ENCODE results near the gene GNG4. TPM values are rescaled to one million over a fixed set of nuclear protein-coding genes. Genes with fewer than 3 reads are reported as not detected.
"Not testable (repeated sequence)": the region's sequence is repeated elsewhere in the genome, so short reads cannot be mapped to it uniquely, and the experiment has no call there.

The GNG4 gene
- polyA plus RNA-seq, 1 experiment = 0.33 TPM

DNA sequence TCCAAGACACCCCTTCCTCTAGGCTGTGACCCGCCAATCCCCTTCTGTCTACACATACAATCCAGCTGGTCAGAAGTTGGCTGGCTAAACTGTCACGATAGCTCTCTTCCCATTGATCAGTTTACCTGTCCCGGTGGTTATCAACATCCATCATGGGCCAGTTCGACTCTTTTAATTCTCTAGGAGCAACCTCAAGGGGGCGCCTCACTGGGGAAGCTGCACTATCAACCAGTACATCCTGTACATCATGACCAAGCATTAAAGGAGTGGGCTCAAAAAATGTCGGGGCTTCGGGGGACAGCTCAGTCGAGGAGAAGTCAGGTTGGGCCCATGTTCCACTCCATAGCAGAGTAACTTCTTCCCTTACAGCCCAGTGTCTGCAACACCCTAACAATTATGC lies 92.1 kb downstream of the GNG4 start:
- no peak overlapping the region for H3K4me3 ChIP-seq (ENCODE audit: low read depth, low read length)
- POLR2A ChIA-PET = no interaction called here
- CTCF ChIA-PET = interaction anchor here (1.3 kb wide), 1 partner anchor 225 kb away, joined by 3 read pairs; no protein-coding TSS in a partner anchor

DNA sequence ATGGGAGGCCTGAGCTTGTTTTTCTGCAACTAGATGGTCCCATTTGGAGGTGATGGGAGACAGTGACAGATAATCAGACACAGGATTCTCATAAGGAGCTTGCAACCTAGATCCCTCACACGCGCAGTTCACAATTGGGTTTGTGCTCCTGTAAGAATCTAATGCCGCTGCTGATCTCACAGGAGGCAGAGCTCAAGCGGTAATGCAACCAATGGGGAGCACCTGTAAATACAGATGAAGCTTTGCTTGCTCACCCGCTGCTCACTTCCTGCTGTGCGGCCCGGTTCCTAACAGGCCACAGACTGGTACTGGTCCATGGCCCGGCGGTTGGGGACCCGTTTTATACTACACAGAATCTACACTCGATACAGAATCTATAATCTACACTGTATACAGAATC lies 92.8 kb downstream of the GNG4 start:
- ChIA-PET CTCF (interaction anchor here (0.6 to 1.3 kb wide), 3 partner anchors 97 to 226 kb away, joined by 3 to 4 read pairs (median 3); no protein-coding TSS in a partner anchor), POLR2A (interaction anchor here (0.6 kb wide), 1 partner anchor 8 kb away, joined by 3 read pairs; no protein-coding TSS in a partner anchor)
- H3K4me3 ChIP-seq (ENCODE audit: low read depth, low read length) = no peak overlapping the region
- no peak for DNase-seq (ENCODE audit: low read depth, low spot score)
- H3K27ac ChIP-seq (ENCODE audit: low read depth, low read length) = no peak overlapping the region
- H3K9me3 ChIP-seq (ENCODE audit: control insufficient read depth, insufficient read depth, low read length) = no peaks in the 10 kb centered on the region
- TF ChIP-seq, protein P1, sequence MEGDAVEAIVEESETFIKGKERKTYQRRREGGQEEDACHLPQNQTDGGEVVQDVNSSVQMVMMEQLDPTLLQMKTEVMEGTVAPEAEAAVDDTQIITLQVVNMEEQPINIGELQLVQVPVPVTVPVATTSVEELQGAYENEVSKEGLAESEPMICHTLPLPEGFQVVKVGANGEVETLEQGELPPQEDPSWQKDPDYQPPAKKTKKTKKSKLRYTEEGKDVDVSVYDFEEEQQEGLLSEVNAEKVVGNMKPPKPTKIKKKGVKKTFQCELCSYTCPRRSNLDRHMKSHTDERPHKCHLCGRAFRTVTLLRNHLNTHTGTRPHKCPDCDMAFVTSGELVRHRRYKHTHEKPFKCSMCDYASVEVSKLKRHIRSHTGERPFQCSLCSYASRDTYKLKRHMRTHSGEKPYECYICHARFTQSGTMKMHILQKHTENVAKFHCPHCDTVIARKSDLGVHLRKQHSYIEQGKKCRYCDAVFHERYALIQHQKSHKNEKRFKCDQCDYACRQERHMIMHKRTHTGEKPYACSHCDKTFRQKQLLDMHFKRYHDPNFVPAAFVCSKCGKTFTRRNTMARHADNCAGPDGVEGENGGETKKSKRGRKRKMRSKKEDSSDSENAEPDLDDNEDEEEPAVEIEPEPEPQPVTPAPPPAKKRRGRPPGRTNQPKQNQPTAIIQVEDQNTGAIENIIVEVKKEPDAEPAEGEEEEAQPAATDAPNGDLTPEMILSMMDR (IDR thresholded peaks at IDR 0.05; ENCODE audit: low read depth, low read length) = no peak
- H3K27me3 ChIP-seq (ENCODE audit: control insufficient read depth, insufficient read depth, low read length) = no peaks in the 10 kb centered on the region

More for the DNA sequence above, 92.1 kb downstream of the GNG4 start:
- H3K9me3 ChIP-seq (ENCODE audit: control insufficient read depth, insufficient read depth, low read length) = no peaks in the 10 kb centered on the region
- no peak for DNase-seq (ENCODE audit: low read depth, low spot score)
- H3K27ac ChIP-seq (ENCODE audit: low read depth, low read length) = no peak overlapping the region
- TF ChIP-seq, protein P1 (IDR thresholded peaks at IDR 0.05; ENCODE audit: low read depth, low read length) = peak; percentile 4; the same call in 1 of the 2 replicates
- no peaks in the 10 kb centered on the region for H3K27me3 ChIP-seq (ENCODE audit: control insufficient read depth, insufficient read depth, low read length)

DNA sequence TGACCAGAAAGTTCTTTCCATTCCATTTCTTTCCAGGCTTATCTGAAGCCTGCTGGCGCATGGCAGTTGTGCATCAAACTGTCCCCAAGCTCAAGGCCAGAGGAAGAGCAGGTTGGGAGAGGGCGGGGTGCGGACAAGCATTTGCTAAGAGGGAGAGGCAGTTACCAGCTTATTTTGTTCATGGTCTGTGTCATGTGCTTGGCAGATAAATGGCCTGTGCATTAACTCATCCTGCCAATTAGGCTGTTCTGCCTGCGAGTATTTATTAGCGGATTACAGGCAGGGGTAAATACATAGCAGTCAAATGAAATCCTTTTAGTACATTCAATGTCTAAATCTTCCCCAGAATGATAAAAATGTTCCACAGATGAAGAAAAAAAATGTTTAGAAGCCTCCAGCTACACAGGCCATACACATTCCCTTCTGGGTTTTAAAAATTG lies 96.5 kb downstream of the GNG4 start:
- TF ChIP-seq, protein P1 (IDR thresholded peaks at IDR 0.05; ENCODE audit: low read depth, low read length) = no peak
- POLR2A ChIA-PET = no interaction called here
- Histone ChIP-seq H3K27me3 (ENCODE audit: control insufficient read depth, insufficient read depth, low read length) (no peaks in the 10 kb centered on the region), H3K4me3 (ENCODE audit: low read depth, low read length) (no peak overlapping the region), H3K27ac (ENCODE audit: low read depth, low read length) (no peak overlapping the region), H3K9me3 (ENCODE audit: control insufficient read depth, insufficient read depth, low read length) (no peaks in the 10 kb centered on the region)
- CTCF ChIA-PET = interaction anchor here (0.6 kb wide), 1 partner anchor 65 kb away, joined by 5 read pairs; no protein-coding TSS in a partner anchor
- DNase-seq (ENCODE audit: low read depth, low spot score) = no peak

DNA sequence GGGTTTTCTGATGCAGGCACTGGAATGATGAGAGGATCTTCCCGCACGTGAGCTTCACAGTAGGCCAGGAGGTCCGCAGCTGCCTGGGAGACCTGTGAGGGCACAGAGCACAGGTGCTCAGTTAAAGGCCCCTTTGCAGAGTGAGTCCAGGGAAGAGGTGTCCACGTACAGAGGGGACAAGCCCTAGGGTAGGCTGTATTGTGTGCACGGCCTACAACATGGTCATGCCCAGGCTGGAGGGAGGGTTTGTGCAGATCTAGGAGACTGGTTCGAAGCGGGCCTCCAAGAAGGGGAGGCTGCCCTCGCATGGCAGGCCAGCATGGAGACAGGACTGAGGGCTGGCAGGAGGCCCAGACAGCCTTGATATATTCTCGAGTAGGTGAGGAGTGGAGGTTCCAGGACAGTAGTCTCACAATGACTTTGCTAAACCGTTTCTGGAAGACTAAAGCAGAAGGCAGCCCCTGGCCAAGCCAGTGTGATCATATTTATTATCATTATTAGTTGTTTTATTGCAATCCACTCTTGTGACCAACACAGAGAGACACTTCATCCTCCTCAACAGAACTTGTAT lies 97.4 kb downstream of the GNG4 start:
- H3K4me3 ChIP-seq (ENCODE audit: low read depth, low read length) = no peak overlapping the region
- H3K9me3 ChIP-seq (ENCODE audit: control insufficient read depth, insufficient read depth, low read length) = no peaks in the 10 kb centered on the region
- H3K27ac ChIP-seq (ENCODE audit: low read depth, low read length) = no peak overlapping the region
- POLR2A ChIA-PET = no interaction called here
- CTCF ChIA-PET = no interaction called here
- no peak for DNase-seq (ENCODE audit: low read depth, low spot score)
- TF ChIP-seq, protein P1 (IDR thresholded peaks at IDR 0.05; ENCODE audit: low read depth, low read length) = no peak
- H3K27me3 ChIP-seq (ENCODE audit: control insufficient read depth, insufficient read depth, low read length) = no peaks in the 10 kb centered on the region

DNA sequence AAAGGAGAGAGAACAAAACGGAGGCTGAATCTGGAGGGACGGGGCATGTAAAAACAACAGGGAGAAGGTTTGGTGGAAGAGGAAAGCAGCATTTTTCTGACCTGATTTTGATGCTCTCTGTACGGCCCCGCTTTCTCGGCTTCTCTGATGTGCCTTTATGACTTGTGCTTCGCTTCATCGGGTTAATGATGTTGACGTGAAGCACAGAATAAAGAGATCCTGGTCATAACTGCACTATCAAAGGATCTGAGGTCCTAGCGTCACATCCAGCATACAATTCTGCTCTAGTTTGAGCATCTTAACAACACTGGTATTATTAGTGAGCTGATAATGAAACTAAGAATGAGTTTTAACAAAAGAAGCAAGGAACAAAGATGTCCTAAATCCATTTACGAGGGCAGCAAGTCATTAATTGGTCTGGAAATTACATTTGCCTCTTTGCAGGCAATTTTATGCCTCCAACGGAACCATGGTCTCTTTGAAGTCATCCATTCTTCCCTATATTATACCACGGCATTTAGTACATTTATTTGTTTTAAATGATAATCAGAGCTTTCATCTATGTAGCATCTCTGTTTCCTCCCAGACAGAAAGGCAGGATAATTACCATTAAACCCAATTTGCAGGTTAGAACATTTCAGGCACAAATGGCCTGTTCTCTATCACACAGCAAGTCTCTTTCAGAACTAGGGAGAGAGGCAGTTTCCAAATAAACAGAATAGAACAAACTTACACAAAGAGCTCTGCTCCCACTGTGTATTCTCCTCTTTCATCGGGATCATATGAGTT lies 100.0 kb downstream of the GNG4 start:
- ChIA-PET POLR2A (no interaction called here), CTCF (interaction anchor here (1.9 kb wide), 1 partner anchor 422 kb away, joined by 5 read pairs; no protein-coding TSS in a partner anchor)
- Histone ChIP-seq H3K27ac (ENCODE audit: low read depth, low read length) (no peak overlapping the region), H3K9me3 (ENCODE audit: control insufficient read depth, insufficient read depth, low read length) (no peaks in the 10 kb centered on the region), H3K4me3 (ENCODE audit: low read depth, low read length) (no peak overlapping the region), H3K27me3 (ENCODE audit: control insufficient read depth, insufficient read depth, low read length) (no peaks in the 10 kb centered on the region)
- TF ChIP-seq, protein P1 (IDR thresholded peaks at IDR 0.05; ENCODE audit: low read depth, low read length) = no peak
- no peak for DNase-seq (ENCODE audit: low read depth, low spot score)

DNA sequence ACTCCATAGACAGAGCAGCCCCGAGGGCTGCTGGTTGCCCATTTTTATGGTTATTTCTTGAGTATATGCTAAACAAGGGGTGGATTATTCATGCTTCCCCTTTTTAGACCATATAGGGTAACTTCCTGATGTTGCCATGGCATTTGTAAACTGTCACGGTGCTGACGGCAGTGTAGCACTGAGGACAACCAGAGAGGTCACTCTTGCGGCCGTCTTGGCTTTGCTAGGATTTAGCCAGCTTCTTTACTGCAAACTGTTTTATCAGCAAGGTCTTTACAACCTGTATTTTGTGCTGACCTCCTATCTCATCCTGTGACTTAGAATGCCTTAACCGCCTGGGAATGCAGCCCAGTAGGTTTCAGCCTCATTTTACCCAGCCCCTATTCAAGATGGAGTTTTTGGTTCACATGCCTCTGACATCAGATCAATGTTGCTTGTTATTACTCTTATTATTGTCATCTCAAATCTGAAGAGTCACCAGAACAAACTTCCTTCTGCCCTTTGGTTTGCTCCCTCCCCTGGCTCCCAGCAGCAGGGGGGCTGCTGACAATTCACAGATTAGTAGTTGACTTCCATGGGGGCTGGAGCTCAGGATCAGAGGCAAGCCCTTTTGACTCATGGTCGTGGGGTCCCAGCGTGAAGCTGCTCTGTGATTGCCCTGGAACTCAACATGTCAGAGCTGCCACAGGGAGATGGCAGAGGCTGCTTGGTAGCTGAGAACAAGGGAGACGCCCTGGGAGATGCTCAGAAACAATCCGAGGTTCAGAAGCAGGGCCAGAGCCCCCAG lies 103.0 kb downstream of the GNG4 start:
- H3K9me3 ChIP-seq (ENCODE audit: control insufficient read depth, insufficient read depth, low read length); DNase-seq (ENCODE audit: low read depth, low spot score); H3K4me3 ChIP-seq (ENCODE audit: low read depth, low read length); H3K27me3 ChIP-seq (ENCODE audit: control insufficient read depth, insufficient read depth, low read length); CTCF ChIA-PET; POLR2A ChIA-PET; H3K27ac ChIP-seq (ENCODE audit: low read depth, low read length): not testable (repeated sequence)

Measured in AG04450 (cell line).